IPS-18c (cell line): ENCODE measurements around the gene YPEL2.

Source experiments
- H3K4me3 ChIP-seq: 2 replicates; pipeline ENCODE4 v1.7.0; 2013; ENCODE audit warnings: low read depth, mild to moderate bottlenecking, low read length, moderate library complexity; ENCODE audit not compliant: insufficient read depth
- H3K9me3 ChIP-seq: one replicate; pipeline ENCODE4 v1.6.1; 2013; ENCODE audit warnings: mild to moderate bottlenecking, low read length, moderate library complexity; ENCODE audit not compliant: control insufficient read depth, insufficient read depth

YPEL2 gene

DNA sequence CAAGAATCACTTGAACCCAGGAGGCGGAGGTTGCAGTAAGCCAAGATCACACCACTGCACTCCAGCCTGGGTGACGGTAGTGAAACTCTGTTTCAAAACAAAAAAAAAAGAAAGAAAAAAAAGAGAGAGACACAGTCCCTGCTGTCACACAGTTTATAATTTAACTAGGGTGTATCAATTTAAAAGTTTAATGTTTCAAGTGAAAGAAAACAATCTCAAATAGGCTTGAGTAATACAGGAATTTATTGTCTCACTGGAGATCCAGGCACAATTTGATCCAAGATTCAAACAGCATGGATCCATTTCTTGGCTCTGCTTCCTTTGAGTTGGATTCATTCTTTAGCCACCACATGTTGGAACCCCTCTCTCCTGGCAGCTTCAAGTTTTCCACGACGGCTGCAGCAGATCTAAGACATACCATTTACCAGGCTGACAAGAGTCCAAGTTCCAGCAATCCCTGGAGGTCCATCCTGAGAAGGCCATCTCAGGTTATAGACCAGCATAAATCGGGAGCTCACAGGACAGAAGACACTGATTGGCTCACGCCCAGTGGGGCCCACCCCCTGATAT lies 97.5 kb downstream of the YPEL2 start:
- H3K9me3 ChIP-seq: peaks cover 3% of the 10 kb centered on the region

DNA sequence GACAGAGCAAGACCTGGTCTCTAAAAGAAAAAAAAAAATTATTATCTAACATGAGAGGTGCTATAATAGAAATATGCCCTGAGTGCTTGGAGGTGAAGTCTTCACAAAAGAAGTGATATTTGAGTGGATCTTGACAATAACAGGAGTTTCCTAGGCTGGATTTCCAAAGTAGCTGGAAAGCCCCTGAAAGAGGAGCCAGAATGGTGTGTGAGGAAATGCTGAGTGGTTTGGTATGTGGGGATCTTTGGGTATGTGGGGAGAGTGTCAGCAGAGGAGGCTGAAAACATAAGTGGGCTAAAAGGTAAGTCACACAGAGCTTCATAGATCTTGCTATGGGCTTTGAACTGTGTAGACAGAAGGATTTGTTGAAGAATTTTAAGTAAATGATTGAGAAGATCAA lies 100.1 kb downstream of the YPEL2 start:
- Histone ChIP-seq H3K4me3 (no peak overlapping the region), H3K9me3 (no peaks in the 10 kb centered on the region)

More for the DNA sequence above, 97.5 kb downstream of the YPEL2 start:
- H3K4me3 ChIP-seq: no peak overlapping the region

DNA sequence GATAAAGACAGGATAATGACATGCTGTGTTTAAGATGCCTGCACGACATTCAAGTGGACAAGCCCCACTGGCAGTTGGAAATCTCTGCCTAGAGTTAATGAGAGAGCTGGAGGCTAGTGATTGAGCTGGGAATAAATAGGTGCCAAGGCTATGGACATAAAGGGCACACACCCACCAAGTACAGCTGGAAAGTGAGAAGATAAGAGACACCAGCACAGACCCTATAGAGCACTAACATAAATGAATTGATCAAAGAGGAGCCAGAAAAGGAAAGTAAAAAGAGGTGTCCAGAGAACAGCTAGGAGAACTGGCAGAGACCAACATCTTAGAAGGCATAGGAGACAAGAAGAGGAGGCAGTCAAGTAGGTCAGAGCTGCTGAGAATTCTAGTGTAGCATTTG lies 101.2 kb downstream of the YPEL2 start:
- H3K9me3 ChIP-seq: no peaks in the 10 kb centered on the region
- H3K4me3 ChIP-seq: no peak overlapping the region

DNA sequence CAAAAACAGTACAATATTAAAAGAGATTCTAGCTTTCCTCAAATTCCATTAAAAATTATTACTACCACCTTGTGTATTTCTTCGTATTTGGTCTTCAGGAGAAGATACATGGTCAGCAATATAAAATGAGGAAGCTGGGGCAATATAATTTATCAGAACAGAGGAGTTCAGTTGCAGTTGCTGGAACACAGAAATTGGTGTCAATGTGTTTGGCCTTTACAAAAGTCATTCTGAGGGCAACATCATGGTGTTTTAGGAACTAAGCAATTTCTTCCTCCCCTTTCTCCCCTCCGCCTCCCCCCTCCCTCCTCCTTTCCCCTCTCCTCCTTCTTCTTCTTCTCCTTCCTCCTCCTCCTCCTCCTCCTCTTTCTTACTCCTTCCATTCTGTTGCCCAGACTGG lies 102.1 kb downstream of the YPEL2 start:
- Histone ChIP-seq H3K4me3 (no peak overlapping the region), H3K9me3 (no peaks in the 10 kb centered on the region)

DNA sequence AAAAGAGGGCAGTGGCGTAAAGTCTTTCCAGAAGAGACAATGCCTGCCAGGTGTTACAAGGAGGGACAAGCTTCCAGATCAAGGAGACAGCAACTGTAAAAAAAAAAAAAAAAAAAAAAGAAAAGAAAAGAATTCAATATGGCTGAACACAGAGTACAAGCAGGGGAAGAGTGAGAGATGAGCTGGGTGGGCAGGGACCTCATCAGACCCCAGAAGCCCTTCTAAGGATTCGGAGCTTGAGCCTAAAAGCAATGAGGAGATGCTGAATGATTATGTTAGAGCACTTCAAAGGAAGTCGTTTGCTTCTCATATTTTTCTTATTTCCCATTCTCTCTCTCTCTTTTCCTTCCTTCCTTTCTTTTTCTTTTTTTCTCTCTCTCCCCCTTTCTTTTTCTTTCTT lies 103.0 kb downstream of the YPEL2 start:
- no peaks in the 10 kb centered on the region for H3K9me3 ChIP-seq
- H3K4me3 ChIP-seq: no peak overlapping the region

DNA sequence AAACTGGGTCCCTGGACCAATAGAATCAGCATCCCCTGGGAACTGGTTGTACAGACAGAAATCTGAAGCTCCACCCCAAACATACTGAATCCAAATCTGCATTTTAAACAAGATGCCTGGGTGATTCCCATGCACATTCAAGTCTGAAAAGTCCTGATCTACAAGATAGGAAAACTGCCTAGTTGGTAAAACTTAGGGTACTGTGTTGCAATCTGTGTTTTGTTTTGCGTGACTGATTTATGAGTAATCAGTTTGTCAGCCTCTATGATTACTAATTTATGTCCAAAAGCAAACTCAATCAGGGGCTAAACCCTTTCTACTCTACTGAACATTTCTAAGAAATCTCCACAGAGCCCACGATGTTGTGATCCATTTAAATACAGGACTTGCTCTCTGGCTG lies 103.8 kb downstream of the YPEL2 start:
- no peaks in the 10 kb centered on the region for H3K9me3 ChIP-seq
- H3K4me3 ChIP-seq: no peak overlapping the region

DNA sequence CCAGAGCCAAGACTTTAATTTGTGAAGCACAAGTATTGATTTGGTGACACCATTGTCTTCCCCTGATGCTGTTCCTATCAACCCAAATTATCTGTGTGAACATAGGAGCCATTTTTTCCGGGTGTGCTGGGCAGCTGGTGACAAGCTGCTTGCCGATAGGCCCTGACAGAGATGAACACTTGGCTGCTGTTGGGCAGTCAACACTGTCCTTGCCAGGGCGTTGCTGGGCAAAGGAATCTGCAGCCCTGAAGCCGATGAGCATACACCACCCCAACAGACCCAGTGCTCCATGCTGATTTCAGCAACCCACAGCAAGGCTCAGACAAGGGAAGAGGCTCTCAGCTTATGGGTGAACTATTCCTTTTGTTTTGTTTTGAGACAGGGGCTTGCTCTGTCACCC lies 105.4 kb downstream of the YPEL2 start:
- Histone ChIP-seq H3K4me3 (no peak overlapping the region), H3K9me3 (no peaks in the 10 kb centered on the region)

DNA sequence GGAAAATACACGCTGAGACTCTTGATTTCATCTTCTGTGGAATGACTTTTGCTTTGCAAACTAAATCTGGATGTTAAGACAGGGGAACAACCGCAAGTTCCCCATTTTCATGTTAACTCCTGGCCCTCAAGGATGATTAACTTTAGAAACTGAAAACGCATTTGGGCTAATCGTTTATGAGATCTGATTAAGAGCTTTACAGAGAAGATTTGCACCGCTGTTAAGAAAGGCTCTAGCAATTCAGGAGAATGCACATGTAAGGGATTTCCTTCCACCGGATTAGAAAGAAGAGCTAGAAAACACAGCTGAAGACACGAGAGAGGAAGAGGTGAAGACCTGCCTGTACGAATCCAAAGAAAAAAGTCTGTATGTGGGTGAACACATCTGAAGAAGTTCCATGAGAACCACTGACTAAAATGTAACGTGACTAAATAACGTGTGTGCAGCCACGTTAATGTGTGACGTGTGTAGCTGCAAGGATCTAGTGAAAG lies 106.4 kb downstream of the YPEL2 start:
- Histone ChIP-seq H3K4me3 (no peak overlapping the region), H3K9me3 (no peaks in the 10 kb centered on the region)

DNA sequence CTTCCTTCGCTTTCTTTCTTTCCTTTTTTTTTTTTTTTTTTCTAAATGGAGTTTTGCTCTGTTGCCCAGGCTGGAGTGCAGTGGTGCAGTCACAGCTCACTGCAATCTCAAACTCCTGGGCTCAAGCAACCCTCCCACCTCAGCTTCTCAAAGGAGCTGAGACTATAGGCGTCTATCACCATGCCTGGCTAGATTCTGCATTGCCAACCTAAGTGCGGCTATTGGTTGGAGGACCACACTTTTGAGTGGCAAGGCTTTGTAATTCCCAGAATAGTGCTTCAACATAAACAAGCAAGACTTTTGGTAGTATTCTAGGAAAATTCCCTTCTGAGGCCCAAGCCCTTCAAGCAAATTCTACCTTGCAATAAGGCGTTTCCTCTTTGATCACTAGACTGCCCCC lies 107.8 kb downstream of the YPEL2 start:
- H3K4me3 ChIP-seq: no peak overlapping the region

DNA sequence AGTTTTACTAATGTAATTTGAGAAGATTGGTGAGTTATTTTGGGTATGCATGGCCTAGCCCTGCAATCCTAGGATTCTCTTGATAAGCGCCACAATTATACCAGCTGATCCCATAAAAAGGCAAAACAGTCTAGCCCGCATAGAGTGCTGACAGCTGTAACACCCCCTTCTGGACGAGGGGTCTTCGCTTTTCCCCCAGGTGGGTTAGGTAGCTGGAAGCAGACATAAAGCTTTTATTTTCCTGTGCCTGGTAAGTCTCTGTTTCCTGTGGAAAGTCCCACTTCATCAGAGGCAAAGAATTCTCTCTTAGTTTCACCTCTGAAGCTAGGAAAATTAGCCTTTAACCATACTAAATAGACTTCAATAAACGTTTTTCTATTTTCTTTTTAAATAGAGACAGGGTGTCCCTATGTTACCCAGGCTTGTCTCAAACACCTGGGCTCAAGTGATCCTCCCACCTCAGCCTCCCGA lies 108.3 kb downstream of the YPEL2 start:
- Histone ChIP-seq H3K4me3 (no peak overlapping the region), H3K9me3 (peaks cover under 1% of the 10 kb centered on the region)

More for the DNA sequence above, 107.8 kb downstream of the YPEL2 start:
- H3K9me3 ChIP-seq: no peaks in the 10 kb centered on the region

DNA sequence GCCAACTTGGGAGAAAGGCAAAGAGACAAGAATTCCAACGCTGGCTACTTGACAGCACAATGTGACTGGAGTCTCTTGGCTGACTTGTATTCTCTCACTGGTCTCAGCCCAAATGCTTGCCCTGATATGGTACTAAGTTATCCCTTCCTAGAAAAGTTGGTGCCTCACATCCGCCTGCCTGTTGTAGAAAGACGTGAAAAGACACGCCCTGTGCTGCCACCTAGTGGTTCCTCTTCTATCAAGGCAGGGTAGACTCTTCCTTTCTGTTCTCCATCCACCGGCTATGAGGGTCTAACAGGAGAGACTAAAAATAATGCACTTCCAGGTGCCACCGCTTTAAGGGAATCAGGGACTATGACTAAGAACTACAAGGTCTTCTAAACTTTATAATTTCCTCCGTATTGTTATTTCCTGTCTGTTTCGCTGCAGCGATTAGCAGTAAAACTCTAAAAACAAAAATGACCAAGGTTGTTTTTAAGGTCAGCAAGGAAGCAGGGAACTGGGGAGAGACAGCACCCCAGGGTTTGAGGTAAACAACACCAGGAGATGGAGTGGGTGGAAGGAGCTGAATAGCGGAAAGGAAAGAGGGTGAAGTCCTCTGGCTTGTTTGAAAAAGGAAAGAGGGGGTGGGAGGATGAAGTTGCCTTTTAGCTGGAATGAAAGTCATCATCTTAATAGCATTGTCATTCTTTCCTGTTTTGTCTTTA lies 109.5 kb downstream of the YPEL2 start:
- Histone ChIP-seq H3K4me3 (no peak overlapping the region), H3K9me3 (peaks cover 2% of the 10 kb centered on the region)

DNA sequence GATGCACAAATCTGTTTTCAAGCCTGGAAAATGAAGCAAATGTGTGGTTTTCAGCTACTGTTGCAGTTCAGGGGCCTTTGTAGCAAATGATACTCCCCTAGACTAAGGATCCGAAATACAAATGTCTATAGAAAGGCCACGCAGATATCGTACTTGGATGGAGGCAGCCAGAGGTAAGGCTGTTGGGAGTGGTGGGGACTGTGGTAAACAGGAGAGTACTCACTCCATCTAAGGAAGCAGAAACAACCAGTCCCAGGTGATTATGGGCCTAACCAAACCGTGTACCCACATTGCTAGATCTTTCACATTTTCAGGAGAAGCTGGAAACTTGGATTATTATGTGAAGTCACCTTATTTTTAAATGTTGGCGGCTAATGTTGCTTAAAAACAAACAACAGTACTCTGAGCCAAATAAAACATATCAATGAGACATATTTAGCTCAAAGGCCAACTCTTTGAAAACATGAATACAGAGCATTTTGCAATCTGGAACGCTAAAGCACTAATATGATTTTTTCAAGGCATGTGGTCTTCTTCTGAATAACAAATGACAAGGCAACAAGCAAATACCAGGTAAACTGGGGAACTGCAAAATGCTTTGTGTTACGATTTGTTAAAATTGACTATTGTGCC lies 110.1 kb downstream of the YPEL2 start:
- peaks cover 2% of the 10 kb centered on the region for H3K9me3 ChIP-seq
- H3K4me3 ChIP-seq: no peak overlapping the region

DNA sequence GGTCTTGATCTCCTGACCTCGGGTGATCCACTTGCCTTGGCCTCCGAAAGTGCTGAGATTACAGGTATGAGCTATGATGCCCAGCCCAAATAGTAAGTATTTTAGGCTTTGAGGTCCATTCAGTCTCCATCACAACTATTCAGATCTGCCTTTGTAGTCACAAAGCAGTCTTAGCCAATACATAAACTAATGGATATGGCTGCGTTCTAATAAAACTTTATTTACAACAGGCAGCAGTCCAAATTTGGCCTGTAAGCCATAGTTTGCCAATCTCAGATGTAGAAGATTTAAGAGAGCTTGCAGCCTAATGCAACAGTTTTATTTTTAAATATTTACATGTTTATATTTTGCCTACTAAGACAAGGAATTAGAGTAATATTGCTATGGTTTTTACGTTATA lies 111.7 kb downstream of the YPEL2 start:
- H3K4me3 ChIP-seq: no peak overlapping the region
- peaks cover 2% of the 10 kb centered on the region for H3K9me3 ChIP-seq
